WTC11 (cell line): ENCODE results near the gene U2AF1L4.

Source experiments
- CTCF ChIP-seq: fragments of 200-600 bp; IDR thresholded peaks from 2 replicates; pipeline ENCODE4 v1.8.0; 2022; ENCODE audit warnings: antibody characterized with exemption
- FOXP4 ChIP-seq: sonication (generic); formaldehyde crosslinking; IDR thresholded peaks from 2 replicates; pipeline ENCODE4 v1.8.0; 2022; ENCODE audit warnings: mild to moderate bottlenecking, missing genetic modification reagents
- HMGXB4 ChIP-seq: sonication (generic); formaldehyde crosslinking; IDR thresholded peaks from 2 replicates; pipeline ENCODE4 v1.8.1; 2023; ENCODE audit warnings: mild to moderate bottlenecking, moderate library complexity, missing genetic modification reagents
- MAX ChIP-seq: sonication (generic); formaldehyde crosslinking; IDR thresholded peaks from 2 replicates; pipeline ENCODE4 v1.8.0; 2022; ENCODE audit warnings: mild to moderate bottlenecking, missing genetic modification reagents
- USF1 ChIP-seq: sonication (generic); formaldehyde crosslinking; IDR thresholded peaks from 2 replicates; pipeline ENCODE4 v1.8.0; 2022; ENCODE audit warnings: mild to moderate bottlenecking, missing genetic modification reagents
- ZBTB21 ChIP-seq: sonication (generic); formaldehyde crosslinking; IDR thresholded peaks from 2 replicates; pipeline ENCODE4 v1.8.1; 2023; ENCODE audit warnings: mild to moderate bottlenecking, missing genetic modification reagents, borderline replicate concordance

GRCh38 chr19:35782589-35782988, 37.4 kb upstream of the U2AF1L4 start:
- no peak for TF ChIP-seq CTCF
- TF ChIP-seq MAX (CRISPR knock-in tag) = no peak
- no peak for TF ChIP-seq USF1
- TF ChIP-seq HMGXB4 = no peak
- no peak for TF ChIP-seq ZBTB21 (CRISPR knock-in tag)
- no peak for TF ChIP-seq FOXP4 (CRISPR knock-in tag)
